HepG2 (cell line): ENCODE data around the gene BBLN. TPM values are rescaled to one million over a fixed set of nuclear protein-coding genes. Genes with fewer than 3 reads are reported as not detected.

ENCODE experiments used
- CCDC6 ChIP-seq: sonication (generic); formaldehyde crosslinking; IDR thresholded peaks from 2 replicates; pipeline ENCODE4 v1.8.1; 2022; ENCODE audit warnings: mild to moderate bottlenecking, missing genetic modification reagents, moderate library complexity
- FOXK1 ChIP-seq: sonication (generic); formaldehyde crosslinking; IDR thresholded peaks from 2 replicates; pipeline ENCODE4 v1.4.0; 2020; ENCODE audit warnings: low read depth, missing genetic modification reagents, borderline replicate concordance
- HOXD1 ChIP-seq: sonication (generic); formaldehyde crosslinking; IDR thresholded peaks from 2 replicates; pipeline ENCODE4 v1.5.0; 2020; ENCODE audit warnings: missing genetic modification reagents
- IRX3 ChIP-seq: sonication (generic); formaldehyde crosslinking; IDR thresholded peaks from 2 replicates; pipeline ENCODE4 v1.8.1; 2023; ENCODE audit warnings: mild to moderate bottlenecking, low read depth, missing genetic modification reagents, borderline replicate concordance
- KAT2B ChIP-seq: fragments of 150-350 bp; IDR thresholded peaks from 2 replicates; pipeline ENCODE4 v1.6.1; 2014; ENCODE audit warnings: low read depth, low read length, borderline replicate concordance
- KLF9 ChIP-seq: IDR thresholded peaks from 2 replicates; pipeline ENCODE4 v1.6.1; 2016; ENCODE audit warnings: low read depth
- PHF21A ChIP-seq: sonication (generic); formaldehyde crosslinking; IDR thresholded peaks from 2 replicates; pipeline ENCODE4 v1.5.0; 2020; ENCODE audit warnings: mild to moderate bottlenecking, missing genetic modification reagents
- POLR2AphosphoS5 ChIP-seq: IDR thresholded peaks from 2 replicates; pipeline ENCODE4 v1.6.1; 2012; ENCODE audit warnings: low read depth, low read length
- PRPF4 ChIP-seq: fragments of 200-400 bp; formaldehyde crosslinking; IDR thresholded peaks from 2 replicates; pipeline ENCODE4 v1.6.1; 2016; ENCODE audit warnings: low read length, low read depth; ENCODE audit not compliant: poor library complexity, severe bottlenecking
- RFXANK ChIP-seq: IDR thresholded peaks from 2 replicates; pipeline ENCODE4 v1.6.1; 2016
- SIX4 ChIP-seq: sonication (generic); formaldehyde crosslinking; IDR thresholded peaks from 2 replicates; pipeline ENCODE4 v1.4.0; 2020; ENCODE audit warnings: missing genetic modification reagents
- SPEN ChIP-seq: sonication (generic); formaldehyde crosslinking; IDR thresholded peaks from 2 replicates; pipeline ENCODE4 v1.5.1; 2020; ENCODE audit warnings: low read depth, mild to moderate bottlenecking, missing genetic modification reagents
- SRY ChIP-seq: sonication (generic); formaldehyde crosslinking; IDR thresholded peaks from 2 replicates; pipeline ENCODE4 v1.8.0; 2022; ENCODE audit warnings: mild to moderate bottlenecking, missing genetic modification reagents
- XBP1 ChIP-seq: sonication (generic); formaldehyde crosslinking; IDR thresholded peaks from 2 replicates; pipeline ENCODE4 v1.5.0; 2020; ENCODE audit warnings: missing genetic modification reagents
- ZBTB46 ChIP-seq: sonication (generic); formaldehyde crosslinking; IDR thresholded peaks from 2 replicates; pipeline ENCODE4 v1.4.0; 2020; ENCODE audit warnings: mild to moderate bottlenecking, missing genetic modification reagents, borderline replicate concordance
- ZNF530 ChIP-seq: sonication (generic); formaldehyde crosslinking; IDR thresholded peaks from 2 replicates; pipeline ENCODE4 v1.5.0; 2020; ENCODE audit warnings: low read depth, mild to moderate bottlenecking, missing genetic modification reagents
- ZNF562 ChIP-seq: sonication (generic); formaldehyde crosslinking; IDR thresholded peaks from 2 replicates; pipeline ENCODE4 v1.8.0; 2022; ENCODE audit warnings: missing genetic modification reagents, borderline replicate concordance
- ZNF564 ChIP-seq: sonication (generic); formaldehyde crosslinking; IDR thresholded peaks from 2 replicates; pipeline ENCODE4 v1.8.1; 2023; ENCODE audit warnings: mild to moderate bottlenecking, missing genetic modification reagents
- ZNF570 ChIP-seq: sonication (generic); formaldehyde crosslinking; IDR thresholded peaks from 2 replicates; pipeline ENCODE4 v1.4.0; 2020; ENCODE audit warnings: mild to moderate bottlenecking, missing genetic modification reagents, borderline replicate concordance
- ZNF772 ChIP-seq: sonication (generic); formaldehyde crosslinking; IDR thresholded peaks from 2 replicates; pipeline ENCODE4 v1.5.0; 2020; ENCODE audit warnings: mild to moderate bottlenecking, missing genetic modification reagents
- ZSCAN25 ChIP-seq: sonication (generic); formaldehyde crosslinking; IDR thresholded peaks from 2 replicates; pipeline ENCODE4 v1.8.0; 2022; ENCODE audit warnings: mild to moderate bottlenecking, missing genetic modification reagents
- polyA plus RNA-seq, 8 experiments: library from polyadenylated mRNA; depleted of rRNA in 3 of 8; stranded (reverse) in 7 of 8; unstranded in 1 of 8; fragments of >200 nt; fragmentation: Illumina TruSeq in 4 of 8; extraction: Trizol in 4 of 8; gene quantifications; 2 replicates each; pipeline versions ENCODE4 v1.2.1 to v1.2.3, GENCODE V29; 2011 to 2016; ENCODE audit warnings: low read depth in 4 of 8, missing spikeins in 1 of 8, mixed read lengths in 1 of 8; ENCODE audit not compliant: insufficient read depth in 1 of 8
- total RNA-seq, 5 experiments: library from RNA; depleted of rRNA; stranded (reverse); fragments of >200 nt; fragmentation: Illumina TruSeq; extraction: Trizol; gene quantifications; 2 replicates each; pipeline ENCODE4 v1.2.3, GENCODE V29; 2016; ENCODE audit warnings: low read depth in 1 of 5
- TF ChIP-seq, protein P1 (sequence below): sonication (generic); formaldehyde crosslinking; IDR thresholded peaks from 2 replicates; pipeline ENCODE4 v1.5.0; 2020; ENCODE audit warnings: mild to moderate bottlenecking, missing genetic modification reagents
- TF ChIP-seq, protein P2 (sequence below): IDR thresholded peaks from 2 replicates; pipeline ENCODE4 v1.6.1; 2016; ENCODE audit warnings: mild to moderate bottlenecking, missing biosample characterization, missing genetic modification reagents
- TF ChIP-seq, protein P3 (sequence below): IDR thresholded peaks from 2 replicates; pipeline ENCODE4 v1.6.1; 2016
- TF ChIP-seq, protein P4 (sequence below): sonication (generic); formaldehyde crosslinking; IDR thresholded peaks from 2 replicates; pipeline ENCODE4 v1.8.1; 2023; ENCODE audit warnings: mild to moderate bottlenecking, inconsistent platforms, moderate library complexity, missing genetic modification reagents, borderline replicate concordance

Gene BBLN
- total and polyA plus RNA-seq, 2 of the 13 experiments (the other 11 are each of a cell fraction or from before 2014, with no cell fraction given): 27.6 to 33.1 TPM

DNA sequence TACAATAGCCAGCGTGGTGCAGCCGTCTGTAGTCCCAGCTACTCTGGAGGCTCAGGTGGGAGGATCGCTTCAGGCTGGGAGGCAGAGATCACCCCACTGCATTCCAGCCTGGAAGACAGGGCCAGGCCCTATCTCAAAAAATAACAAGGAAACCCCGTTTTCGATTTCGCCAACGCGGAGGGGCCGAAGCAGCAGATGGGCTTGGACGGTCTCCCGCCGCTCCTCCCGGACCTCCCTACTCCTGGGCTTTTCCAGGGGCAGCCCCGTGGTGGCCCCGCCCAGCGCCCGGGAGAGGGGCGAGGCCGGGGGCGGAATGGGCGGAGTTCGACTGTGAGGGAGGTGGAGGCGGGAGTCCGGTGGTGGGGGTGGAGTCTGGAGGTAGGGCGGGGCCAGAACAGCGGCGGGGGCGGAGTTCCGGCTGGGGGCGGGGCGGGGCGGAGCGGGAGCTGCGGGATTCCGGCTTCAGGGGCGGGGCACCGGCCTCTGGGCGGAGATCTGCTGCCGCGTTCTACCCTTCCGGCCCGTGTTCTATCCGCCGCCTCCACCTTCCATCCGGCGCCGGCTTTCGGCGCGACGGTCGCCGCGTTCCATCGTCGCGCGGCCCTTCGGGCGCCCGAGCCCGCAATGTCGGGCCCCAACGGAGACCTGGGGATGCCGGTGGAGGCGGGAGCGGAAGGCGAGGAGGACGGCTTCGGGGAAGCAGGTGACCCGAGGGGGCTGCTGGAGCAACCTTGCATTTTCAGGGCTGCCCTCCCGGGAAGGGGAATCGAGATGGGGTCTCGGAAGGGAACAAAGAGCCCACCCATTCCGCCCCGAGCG, at the start of gene BBLN (continued):
- TF ChIP-seq PRPF4 (no peak), RFXANK (CRISPR knock-in tag) (no peak), POLR2AphosphoS5 (peak; percentile 87), ZNF530 (CRISPR knock-in tag) (no peak), SPEN (peak; percentile 55; the same call in 1 of the 2 replicates), HOXD1 (CRISPR knock-in tag) (0 out of 2 replicates have a peak, but pooled peaks have one; percentile 52), FOXK1 (CRISPR knock-in tag) (no peak), SIX4 (no peak), ZBTB46 (CRISPR knock-in tag) (no peak), IRX3 (CRISPR knock-in tag) (no peak), ZNF570 (CRISPR knock-in tag) (no peak), CCDC6 (no peak), KAT2B (no peak), ZSCAN25 (CRISPR knock-in tag) (no peak; the same call in 1 of the 2 replicates), SRY (CRISPR knock-in tag) (peak; percentile 43; the same call in 1 of the 2 replicates), ZNF772 (CRISPR knock-in tag) (0 out of 2 replicates have a peak, but pooled peaks have one; percentile 1), KLF9 (no peak), ZNF564 (CRISPR knock-in tag) (no peak), ZNF562 (CRISPR knock-in tag) (no peak), PHF21A (CRISPR knock-in tag) (no peak), XBP1 (no peak)
- TF ChIP-seq, protein P1, sequence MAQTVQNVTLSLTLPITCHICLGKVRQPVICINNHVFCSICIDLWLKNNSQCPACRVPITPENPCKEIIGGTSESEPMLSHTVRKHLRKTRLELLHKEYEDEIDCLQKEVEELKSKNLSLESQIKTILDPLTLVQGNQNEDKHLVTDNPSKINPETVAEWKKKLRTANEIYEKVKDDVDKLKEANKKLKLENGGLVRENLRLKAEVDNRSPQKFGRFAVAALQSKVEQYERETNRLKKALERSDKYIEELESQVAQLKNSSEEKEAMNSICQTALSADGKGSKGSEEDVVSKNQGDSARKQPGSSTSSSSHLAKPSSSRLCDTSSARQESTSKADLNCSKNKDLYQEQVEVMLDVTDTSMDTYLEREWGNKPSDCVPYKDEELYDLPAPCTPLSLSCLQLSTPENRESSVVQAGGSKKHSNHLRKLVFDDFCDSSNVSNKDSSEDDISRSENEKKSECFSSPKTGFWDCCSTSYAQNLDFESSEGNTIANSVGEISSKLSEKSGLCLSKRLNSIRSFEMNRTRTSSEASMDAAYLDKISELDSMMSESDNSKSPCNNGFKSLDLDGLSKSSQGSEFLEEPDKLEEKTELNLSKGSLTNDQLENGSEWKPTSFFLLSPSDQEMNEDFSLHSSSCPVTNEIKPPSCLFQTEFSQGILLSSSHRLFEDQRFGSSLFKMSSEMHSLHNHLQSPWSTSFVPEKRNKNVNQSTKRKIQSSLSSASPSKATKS (CRISPR knock-in tag): no peak
- TF ChIP-seq, protein P2, sequence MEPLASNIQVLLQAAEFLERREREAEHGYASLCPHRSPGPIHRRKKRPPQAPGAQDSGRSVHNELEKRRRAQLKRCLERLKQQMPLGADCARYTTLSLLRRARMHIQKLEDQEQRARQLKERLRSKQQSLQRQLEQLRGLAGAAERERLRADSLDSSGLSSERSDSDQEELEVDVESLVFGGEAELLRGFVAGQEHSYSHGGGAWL (CRISPR knock-in tag): no peak
- TF ChIP-seq, protein P3, sequence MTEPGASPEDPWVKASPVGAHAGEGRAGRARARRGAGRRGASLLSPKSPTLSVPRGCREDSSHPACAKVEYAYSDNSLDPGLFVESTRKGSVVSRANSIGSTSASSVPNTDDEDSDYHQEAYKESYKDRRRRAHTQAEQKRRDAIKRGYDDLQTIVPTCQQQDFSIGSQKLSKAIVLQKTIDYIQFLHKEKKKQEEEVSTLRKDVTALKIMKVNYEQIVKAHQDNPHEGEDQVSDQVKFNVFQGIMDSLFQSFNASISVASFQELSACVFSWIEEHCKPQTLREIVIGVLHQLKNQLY (CRISPR knock-in tag): no peak
- TF ChIP-seq, protein P4, sequence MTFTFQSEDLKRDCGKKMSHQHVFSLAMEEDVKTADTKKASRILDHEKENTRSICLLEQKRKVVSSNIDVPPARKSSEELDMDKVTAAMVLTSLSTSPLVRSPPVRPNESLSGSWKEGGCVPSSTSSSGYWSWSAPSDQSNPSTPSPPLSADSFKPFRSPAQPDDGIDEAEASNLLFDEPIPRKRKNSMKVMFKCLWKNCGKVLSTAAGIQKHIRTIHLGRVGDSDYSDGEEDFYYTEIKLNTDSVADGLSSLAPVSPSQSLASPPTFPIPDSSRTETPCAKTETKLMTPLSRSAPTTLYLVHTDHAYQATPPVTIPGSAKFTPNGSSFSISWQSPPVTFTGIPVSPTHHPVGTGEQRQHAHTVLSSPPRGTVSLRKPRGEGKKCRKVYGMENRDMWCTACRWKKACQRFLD (CRISPR knock-in tag): peak; percentile 72; the same call in 1 of the 2 replicates
